Measurements from ENCODE around the gene MMP19.
"Not testable (repeated sequence)": the region's sequence is repeated elsewhere in the genome, so short reads cannot be mapped to it uniquely, and the experiment has no call there.

MMP19 gene

DNA sequence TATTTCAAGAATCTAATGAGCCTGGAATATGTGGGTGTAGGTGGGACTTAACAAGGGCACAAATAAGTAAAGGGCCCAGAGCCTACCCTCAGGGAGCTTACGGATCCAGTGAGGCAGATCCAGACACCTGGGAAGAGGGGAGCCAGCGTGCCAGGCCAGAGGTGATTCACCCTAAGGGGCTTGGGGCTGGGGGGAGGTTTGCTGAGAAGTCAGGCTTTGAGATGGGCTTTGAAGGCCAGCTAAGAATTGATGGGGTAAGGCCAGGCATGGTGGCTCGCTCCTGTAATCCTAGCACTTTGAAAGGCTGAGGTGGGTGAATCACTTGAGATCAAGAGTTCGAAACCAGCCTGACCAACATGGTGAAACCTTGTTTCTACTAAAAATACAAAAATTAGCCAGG, 695 bp upstream of the MMP19 start:
- no peak for DNase-seq

DNA sequence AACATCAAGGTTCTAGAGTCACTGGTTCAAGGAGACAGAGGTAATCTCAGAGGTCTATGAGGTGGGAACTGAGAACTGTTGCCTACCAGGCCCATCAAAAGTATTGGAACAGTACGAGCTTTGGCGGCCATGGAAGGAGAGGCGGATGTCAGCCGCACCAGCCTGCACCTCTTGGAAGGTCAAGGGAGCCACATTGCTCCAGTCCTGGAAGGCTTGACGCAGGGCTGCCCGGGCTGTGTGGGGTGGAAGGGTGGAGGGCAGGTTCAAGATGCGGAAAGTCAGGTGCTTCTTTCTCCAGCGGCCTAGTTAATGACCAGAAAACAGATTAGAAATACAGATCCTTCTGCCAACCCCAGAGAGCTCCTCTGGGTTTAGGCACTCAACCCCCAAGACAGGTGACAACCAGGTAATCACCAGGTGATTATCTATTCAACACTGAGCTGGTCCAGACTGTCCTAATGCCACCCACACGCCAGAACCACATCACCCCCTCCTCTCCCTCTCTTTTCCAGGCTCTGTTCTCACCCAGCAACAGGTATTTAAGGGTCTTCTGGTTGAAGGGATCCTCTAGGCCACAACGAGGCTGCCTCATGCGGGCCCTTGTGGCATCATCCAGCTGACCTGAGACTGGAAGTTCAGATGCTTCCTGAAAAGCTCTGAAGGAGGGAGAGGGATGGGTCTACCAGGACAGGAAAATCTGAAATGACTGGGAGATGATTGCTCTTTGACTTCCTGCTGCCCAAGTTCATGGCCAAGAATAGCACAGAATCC, 2.0 kb downstream of the MMP19 start:
- no peak for DNase-seq

- DNase-seq, result no peak
These were observed 3.2 kb downstream of the MMP19 start for GRCh38 chr12:55839345-55840140.

- DNase-seq, result no peak
These were observed 4.4 kb downstream of the MMP19 start for GRCh38 chr12:55838361-55838760.

DNA sequence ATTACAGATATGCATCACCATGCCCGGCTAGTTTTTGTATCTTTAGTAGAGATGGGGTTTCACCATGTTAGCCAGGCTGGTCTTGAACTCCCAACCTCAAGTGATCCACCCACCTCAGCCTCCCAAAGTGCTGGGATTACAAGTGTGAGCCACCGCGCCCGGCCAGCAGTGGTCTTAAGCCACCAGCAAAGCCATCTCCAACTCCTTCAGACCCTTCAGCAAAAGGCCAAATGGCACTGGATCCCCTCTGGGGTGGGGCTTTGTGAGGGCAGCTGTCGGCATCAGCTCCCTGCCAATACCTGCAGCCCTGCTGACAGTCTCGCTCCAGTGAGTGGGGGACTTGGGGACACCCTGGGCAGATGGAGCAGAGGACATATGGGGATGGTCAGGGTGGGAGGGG, 8.3 kb downstream of the MMP19 start:
- DNase-seq, result not testable (repeated sequence)

DNA sequence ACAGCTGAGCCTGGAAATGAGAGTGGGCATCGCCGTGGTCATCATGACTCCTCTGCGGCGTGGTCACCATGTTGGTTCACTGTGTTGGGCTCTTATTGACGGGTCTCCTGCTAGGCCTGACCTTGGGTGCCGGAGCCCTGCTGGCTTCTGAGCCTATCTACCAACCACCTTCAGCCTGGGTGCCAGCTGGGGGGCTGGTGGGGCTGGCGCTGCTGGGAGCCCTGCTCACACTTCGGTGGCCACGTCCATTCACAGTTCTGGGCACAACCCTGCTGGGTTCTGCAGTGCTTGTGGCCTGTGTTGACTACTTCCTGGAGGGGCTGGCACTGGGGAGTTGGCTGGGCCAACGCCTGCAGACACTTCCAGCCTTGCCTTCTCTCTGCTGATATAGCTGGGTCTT, 9.7 kb downstream of the MMP19 start:
- DNase-seq, result no peak

GRCh38 chr12:55831447-55831815, 11.3 kb downstream of the MMP19 start:
- DNase-seq, result no peak

DNA sequence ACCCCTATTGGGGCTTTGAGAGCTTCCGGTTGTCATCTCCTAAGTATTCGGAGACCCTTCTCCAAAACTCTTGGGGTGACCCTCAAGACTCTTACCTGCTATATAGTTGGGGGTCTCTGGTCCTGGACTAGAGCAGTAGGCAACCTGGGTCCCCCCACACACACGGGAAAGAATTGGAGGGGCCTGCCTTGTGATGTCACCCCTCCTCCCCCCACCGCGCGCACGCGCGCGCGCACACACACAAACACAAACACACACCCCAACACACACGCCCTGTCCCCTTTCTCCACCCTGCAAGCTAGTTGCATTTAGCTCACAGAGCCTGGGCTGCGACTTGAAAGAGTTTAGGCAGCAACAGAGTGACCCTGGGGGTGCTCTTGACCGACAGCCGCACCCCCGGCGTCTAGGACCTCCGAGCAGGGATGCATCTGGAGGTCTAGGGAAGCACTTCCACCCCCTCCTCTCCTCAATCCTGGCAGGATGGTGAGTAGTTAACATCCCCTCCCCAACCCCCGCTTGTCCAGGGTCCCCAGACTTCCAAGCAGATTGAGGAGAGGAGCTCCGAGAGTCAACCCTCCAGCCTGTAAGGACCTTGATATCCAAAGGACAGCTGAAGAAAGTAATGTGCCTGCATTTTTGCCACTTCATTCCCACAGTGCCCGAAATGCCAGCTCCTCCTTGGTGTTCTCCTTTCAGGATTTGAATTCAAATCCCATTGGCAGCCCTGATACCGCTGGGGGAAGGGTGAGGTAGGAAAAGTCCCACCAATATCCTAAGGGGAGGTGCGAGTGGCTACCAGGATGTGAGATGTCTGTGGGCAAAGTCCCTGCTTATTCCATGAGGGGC, 11.9 kb downstream of the MMP19 start:
- peak; percentile 86 for DNase-seq

- peak; percentile 87 for DNase-seq
These were observed 12.7 kb downstream of the MMP19 start for GRCh38 chr12:55829967-55830600.

GRCh38 chr12:55828357-55828756, 14.4 kb downstream of the MMP19 start:
- no peak for DNase-seq

DNA sequence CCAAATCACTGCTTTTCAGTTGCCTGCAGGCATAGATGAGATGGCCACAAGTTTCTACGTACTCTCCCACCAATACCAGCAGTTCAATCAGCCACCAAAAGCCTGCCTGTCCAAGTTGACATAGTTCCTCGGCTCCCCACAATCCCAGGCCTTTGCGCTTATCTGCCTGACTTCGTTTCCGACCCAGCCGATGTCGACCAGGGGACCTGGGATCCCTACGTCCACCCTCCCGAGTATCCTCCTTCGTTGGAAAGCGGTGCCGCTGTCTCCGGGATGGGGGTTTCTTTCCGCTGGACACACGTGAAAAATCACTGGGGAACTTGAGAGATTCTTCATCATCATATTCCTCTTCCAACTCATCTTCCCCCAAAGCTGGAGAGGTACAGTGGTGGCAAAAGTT, 14.9 kb downstream of the MMP19 start:
- no peak for DNase-seq

DNA sequence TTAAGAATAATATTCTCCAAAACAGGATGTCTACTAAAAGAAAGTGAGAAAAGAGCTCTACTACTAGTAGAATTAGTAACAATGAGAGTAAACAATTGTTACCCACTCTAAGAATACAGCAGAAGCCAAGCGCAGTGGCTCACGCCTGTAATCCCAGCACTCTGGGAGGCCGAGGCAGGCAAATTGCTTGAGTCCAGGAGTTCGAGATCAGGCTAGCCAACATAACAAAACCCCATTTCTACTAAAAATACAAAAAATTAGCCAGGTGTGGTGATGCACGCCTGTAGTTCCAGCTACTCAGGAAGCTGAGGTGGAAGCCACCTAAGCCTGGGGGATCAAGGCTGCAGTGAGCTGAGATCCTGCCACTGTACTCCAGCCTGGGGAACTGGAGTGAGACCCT, 18.0 kb downstream of the MMP19 start:
- DNase-seq, result no peak

GRCh38 chr12:55823419-55823818, 19.3 kb downstream of the MMP19 start:
- no peak for DNase-seq

DNA sequence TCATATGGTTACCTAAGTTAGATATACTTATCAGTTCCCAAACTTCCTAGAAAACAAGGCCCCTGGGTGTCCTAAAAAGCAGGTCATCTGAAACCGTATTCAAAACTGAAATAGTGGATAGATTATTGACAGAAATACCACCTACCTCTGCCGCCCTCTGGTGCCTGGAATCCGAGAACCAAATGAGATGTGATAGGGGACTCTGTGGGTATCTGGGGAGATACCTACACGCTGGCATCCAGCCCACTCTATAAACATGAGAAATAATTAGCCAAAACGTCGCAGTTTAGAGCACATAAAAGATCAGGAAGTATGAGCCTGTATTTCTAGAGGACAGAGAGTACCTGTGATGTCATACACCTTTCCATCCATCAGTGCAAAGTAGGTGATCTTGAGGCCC, 20.5 kb downstream of the MMP19 start:
- peak; percentile 8 for DNase-seq

DNA sequence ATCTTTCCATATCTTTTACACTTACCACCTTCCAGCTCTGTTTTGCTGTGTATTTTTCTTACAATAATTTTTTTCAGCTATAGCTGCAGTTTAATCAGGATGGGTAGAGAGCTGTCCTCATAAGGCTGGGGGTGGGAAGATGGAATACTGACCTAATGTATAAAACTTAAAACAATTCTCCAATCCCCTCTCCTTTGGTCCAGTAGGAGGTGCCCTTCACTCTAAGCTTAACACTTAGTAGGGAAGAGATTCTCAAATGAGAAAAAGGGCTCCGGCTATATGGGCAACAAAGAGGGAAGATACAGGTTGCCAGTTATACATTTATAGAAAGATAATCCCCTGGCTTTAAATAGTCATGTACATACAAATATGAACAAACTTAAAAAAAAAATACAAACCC, 22.1 kb downstream of the MMP19 start:
- DNase-seq, result peak; percentile 24

- no peak for DNase-seq
These were observed 23.9 kb downstream of the MMP19 start for GRCh38 chr12:55818886-55819285.

GRCh38 chr12:55818140-55818728, 24.5 kb downstream of the MMP19 start:
- no peak for DNase-seq

GRCh38 chr12:55817345-55818139, 25.2 kb downstream of the MMP19 start, which contains the start of the genes ORMDL2 and SARNP:
ORMDL2 (plus strand) TSS chr12:55818041; CDS start chr12:55819000, 959 bp downstream.
SARNP (minus strand) TSS chr12:55817724; CDS start chr12:55817701, 23 bp downstream.
- peak; percentile 100 for DNase-seq

DNA sequence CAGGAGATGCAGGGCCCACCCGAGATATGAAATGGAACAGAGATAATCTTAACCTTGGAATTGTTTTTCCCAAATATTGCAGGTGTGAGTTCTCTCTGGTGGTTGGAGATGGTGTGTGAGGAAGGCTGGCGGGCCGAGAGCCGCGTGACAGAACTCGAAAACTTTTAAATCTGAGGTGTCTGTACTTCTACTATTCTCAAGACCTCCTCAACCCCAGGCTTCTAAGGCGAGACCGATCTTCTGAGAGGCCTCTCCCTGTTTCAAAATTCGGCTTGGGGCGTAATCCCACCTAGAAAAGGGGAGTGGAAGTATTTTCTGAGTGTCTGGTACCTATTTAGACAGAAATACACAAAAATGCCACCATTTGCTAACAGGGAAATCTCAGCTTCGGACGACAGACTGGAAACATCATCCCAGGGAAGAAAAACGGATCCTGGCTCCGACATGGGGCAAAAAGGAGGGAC, 25.8 kb downstream of the MMP19 start:
- peak; percentile 41 for DNase-seq

- no peak for DNase-seq
These were observed 27.3 kb downstream of the MMP19 start for GRCh38 chr12:55815473-55815872.

GRCh38 chr12:55814257-55814656, 28.5 kb downstream of the MMP19 start:
- DNase-seq, result no peak
